ENCODE results near the gene SCAMP1.

The SCAMP1 gene

GRCh38 chr5:78492650-78493049, 132.2 kb downstream of the SCAMP1 start:
- DNase-seq (ENCODE audit: low spot score) = no peak

GRCh38 chr5:78495800-78496199, 135.4 kb downstream of the SCAMP1 start:
- DNase-seq (ENCODE audit: low spot score) = no peak

DNA sequence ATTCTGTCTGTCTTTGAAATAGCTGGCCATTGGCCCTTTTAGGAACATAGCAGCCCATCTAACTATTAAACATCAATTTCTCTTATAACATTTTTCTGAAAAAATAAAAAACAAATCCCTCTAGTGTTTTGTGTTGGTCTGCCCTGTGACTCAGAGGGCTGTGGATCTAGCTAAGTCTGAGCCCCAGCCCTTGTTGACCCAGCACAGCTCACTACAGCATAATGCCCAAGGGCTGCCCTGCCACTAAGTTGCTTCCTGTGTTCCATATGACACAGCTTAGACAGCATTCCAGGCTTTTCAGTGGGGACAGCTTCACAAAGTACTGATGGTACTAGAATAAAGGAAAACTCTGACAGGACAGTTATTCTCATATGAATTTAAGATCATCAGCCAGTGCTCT, 136.0 kb downstream of the SCAMP1 start:
- no peak for DNase-seq (ENCODE audit: low spot score)

- no peak for DNase-seq (ENCODE audit: low spot score)
Measured at GRCh38 chr5:78497573-78498533, 137.4 kb downstream of the SCAMP1 start.

GRCh38 chr5:78499485-78499884, 139.1 kb downstream of the SCAMP1 start:
- no peak for DNase-seq (ENCODE audit: low spot score)

DNA sequence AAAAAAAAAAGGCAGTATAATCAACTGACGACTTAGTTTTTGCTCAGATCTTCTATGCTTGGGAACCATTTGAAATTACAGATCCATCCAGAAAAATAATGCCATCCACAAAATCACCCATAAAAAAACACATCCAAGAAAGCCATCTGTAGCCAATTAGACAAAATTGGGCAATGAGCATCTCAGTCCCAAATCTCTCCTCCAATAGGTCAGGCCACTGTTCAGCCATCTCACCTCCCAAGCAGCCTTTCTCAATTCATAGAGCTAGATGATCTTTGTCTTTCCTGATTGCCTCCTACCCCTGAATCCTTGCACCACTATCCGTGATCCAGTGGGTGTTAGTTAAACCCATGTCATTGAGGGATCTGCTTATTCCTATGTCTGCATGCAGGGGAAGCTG, 139.6 kb downstream of the SCAMP1 start:
- DNase-seq (ENCODE audit: low spot score) = no peak

GRCh38 chr5:78500871-78501270, 140.5 kb downstream of the SCAMP1 start:
- DNase-seq (ENCODE audit: low spot score) = no peak

- no peak for DNase-seq (ENCODE audit: low spot score)
Measured at GRCh38 chr5:78501411-78502352, 141.3 kb downstream of the SCAMP1 start.

DNA sequence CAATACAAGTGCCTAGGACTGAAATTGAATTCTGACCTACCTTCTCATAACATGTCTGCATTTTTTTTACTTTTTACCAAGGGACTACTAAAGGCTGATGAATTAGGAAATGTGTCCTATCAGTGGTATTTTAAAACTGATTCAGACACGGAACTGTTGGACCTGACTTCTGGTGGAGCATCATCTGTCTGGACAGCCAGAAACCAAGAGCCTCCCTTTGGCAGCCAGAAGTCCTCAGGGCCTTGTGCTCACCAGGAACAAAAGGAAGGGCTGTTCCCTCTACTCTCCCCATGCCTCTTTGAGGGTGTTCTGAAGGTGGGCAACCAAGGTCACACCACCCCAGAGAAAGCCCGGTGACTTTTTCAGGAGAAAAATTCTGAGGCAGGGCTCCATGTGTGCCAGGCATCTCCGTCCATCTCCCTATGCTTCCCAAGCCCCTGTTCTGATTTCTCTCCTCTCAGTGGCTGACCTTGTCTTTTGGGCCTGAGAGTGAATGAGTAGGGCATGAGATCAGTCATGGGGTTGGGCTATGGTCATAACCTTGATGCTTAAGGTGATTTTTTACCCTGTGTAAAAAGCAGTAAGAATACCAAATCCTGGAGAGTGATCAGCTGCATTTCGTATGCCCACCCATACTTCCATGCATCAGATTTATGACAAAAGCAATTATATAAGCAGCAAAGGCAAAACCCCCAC, 143.7 kb downstream of the SCAMP1 start:
- no peak for DNase-seq (ENCODE audit: low spot score)

DNA sequence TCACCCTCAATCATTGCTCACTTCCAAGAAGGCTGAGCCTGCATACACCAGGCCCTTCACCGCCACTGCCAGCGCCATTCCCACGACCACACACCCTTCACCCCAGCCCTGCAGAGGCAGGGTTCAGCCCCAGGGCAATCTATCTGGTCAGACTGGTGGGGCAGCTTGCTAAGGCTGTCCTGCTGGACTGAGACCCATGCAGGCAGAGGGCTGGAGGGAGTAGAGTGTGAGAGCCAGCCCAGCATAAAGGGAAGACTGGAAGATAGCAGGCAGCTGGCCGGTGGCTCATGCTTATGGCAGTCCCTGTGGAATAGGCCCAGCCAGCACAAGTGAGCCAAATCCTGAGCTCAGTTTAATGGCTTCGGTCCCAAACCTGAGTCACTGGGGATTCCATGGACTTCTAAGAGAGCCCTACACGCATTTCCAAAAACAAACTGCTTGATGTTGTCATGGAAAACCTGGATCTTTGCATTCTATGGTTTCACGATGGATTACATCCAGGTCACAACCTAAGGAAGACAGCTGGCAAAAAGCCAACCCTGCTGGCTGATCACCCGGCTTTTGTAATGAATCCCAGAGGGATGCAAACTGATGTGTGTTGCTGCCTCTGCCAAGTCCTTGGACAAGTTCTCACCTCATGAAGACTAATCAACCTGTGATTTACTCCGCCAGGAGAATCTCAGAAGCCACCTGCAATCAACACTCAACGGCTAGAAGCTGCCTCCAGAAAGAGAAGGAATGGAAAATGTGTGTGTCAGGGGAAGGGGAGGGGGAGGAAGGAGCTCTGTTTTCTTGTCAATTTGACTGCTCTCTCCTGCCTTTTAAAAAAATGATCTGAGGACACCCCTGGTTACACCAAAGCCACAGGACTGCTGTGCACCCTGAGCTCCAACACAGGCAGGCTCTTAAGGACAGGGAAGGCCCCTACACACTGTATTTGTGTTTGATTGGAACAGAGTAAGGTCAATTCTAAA, 144.6 kb downstream of the SCAMP1 start:
- DNase-seq (ENCODE audit: low spot score) = no peak

- no peak for DNase-seq (ENCODE audit: low spot score)
Measured at GRCh38 chr5:78505860-78506259, 145.4 kb downstream of the SCAMP1 start.

- no peak for DNase-seq (ENCODE audit: low spot score)
Measured at GRCh38 chr5:78506261-78507024, 146.0 kb downstream of the SCAMP1 start.

DNA sequence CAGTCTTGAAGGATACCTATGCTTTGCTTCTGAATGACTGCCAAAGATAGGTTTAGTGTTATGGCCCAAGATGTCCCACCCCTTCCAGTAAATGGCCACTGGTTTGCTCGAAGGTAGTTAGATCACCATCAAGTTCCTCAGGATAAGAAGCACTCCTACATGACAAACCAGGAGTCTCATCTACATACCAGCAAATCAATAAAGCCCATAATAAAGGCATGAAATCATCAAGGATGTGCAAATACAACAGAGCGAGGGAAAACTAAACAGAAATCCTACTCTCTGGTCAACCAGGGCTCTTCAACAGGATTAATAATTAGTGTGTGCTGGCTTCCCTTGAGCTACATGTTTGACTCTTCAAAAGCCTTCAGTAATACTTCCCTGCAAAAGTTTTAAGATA, 147.1 kb downstream of the SCAMP1 start:
- DNase-seq (ENCODE audit: low spot score) = no peak

- no peak for DNase-seq (ENCODE audit: low spot score)
Measured at GRCh38 chr5:78508186-78508765, 147.9 kb downstream of the SCAMP1 start.

DNA sequence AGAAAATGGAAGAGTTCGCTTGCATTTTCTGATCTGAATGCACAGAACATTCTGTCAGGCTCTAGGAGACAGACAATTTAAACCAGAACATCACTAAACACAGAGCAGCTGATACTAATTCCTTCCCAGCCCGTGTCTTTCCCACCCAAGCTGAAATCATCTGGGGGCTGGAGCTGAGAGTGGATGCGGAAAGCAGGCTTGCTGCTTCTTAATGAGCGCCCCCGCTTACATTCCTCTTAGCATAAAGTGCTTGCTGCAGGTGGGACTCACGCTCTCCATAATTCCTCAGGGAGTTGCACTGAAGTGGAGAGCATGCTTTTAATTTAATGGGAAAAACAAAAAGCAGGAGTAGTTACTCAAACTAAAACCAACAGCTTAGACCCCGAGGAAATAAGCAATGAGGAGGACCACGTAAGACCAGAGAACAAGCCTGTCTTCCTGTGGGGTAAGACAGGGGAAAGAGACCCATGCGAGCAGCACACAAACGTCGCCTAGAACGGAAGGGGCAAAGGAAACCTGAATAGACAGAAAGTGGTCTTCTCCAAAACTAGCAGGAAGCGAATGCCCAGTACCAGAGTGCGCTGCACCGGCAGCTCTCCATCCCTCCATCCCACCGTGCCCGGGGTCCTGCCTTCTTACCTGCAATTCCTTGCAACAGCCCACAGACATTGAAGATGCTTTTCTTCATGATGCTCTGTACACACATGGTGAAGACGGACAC, 148.9 kb downstream of the SCAMP1 start:
- DNase-seq (ENCODE audit: low spot score) = no peak

GRCh38 chr5:78509884-78510769, 149.7 kb downstream of the SCAMP1 start:
- peak; percentile 16 for DNase-seq (ENCODE audit: low spot score)

DNA sequence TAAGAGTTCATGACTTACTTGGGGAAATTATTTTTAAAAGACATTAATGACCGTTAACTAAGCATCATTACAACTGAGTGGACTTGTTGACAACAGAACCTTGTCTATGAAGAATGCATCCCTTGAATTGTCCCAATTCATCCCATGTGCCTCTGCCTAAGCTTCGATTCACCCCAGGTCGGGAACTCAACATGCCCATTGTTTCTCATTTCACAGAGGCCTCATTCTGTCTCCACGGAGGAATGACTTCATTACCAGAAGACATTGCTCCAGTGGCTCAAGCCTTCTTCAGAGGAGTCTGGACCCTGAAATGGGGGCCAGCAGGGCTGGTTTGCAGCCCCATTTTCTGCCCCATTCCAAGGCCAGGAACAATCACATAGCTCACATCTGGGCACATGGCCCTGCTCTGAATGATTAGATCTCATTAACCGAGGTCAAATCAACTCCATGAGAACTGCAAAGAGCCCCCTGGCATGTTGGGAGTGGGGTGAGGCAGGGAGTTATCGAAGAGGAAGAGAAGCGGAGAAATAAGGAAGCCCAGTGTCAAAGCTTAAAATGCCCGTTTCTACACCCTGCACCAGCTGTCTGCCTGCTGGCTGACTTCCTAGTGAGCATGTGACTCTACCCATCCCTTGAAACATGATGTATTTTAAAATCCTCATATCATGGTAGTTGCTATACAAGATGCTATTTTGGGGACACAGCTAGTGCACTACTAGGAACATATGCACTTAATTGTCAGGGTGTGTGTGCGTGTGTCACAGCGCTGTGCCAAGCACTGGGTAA, 150.9 kb downstream of the SCAMP1 start:
- DNase-seq (ENCODE audit: low spot score) = no peak
